K562 (cell line): ENCODE measurements around the gene DNAJC11. TPM values are rescaled to one million over a fixed set of nuclear protein-coding genes. Genes with fewer than 3 reads are reported as not detected.
A peak's percentile ranks its signal among the peaks of the same experiment; 100 is the strongest.

ENCODE experiments used
- BHLHE40 ChIP-seq: IDR thresholded peaks from 2 replicates; pipeline ENCODE4 v1.6.1; 2011; ENCODE audit warnings: low read length, improper control_type of control experiment
- FOXA1 ChIP-seq: fragments of 450-650 bp; IDR thresholded peaks from 2 replicates; pipeline ENCODE4 v1.6.1; 2016; ENCODE audit warnings: mild to moderate bottlenecking, borderline replicate concordance
- GABPB2 ChIP-seq: fragments of 250-450 bp; sonication (Bioruptor Pico); conservative IDR thresholded peaks from 2 replicates; pipeline ENCODE4 v1.5.1; 2021; ENCODE audit warnings: mild to moderate bottlenecking
- HMG20A ChIP-seq: fragments of 450-650 bp; formaldehyde crosslinking; conservative IDR thresholded peaks from 2 replicates; pipeline ENCODE4 v1.4.0; 2020; ENCODE audit warnings: mild to moderate bottlenecking, mixed read lengths
- KLF10 ChIP-seq: fragments of 250-450 bp; sonication (Bioruptor Pico); IDR thresholded peaks from 2 replicates; pipeline ENCODE4 v1.6.1; 2021; ENCODE audit warnings: matching md5 sums
- RFX7 ChIP-seq: fragments of 250-450 bp; sonication (Bioruptor Pico); IDR thresholded peaks from 2 replicates; pipeline ENCODE4 v1.5.1; 2021; ENCODE audit warnings: mild to moderate bottlenecking
- SRF ChIP-seq, 2 experiments: fragments of 250-450, 450-650 bp in 1 of 2; sonication (Bioruptor Pico) in 1 of 2; sonication (generic) in 1 of 2; formaldehyde crosslinking; IDR thresholded peaks; 2 replicates each; pipeline versions ENCODE4 v1.5.0 to v1.5.1; 2020 to 2022; ENCODE audit warnings: mild to moderate bottlenecking in 1 of 2, missing genetic modification reagents in 1 of 2
- U2AF2 ChIP-seq: fragments of 200-400 bp; formaldehyde crosslinking; optimal IDR thresholded peaks from 2 replicates; pipeline ENCODE3; 2017; ENCODE audit warnings: low read depth, mild to moderate bottlenecking, low read length
- ZNF324 ChIP-seq: fragments of 250-450 bp; sonication (Bioruptor Pico); IDR thresholded peaks from 2 replicates; pipeline ENCODE4 v1.4.0; 2020; ENCODE audit warnings: mild to moderate bottlenecking
- ZNF740 ChIP-seq, 3 experiments: fragments of 200-800 bp in 1 of 3; sonication (Bioruptor generic) in 1 of 3; sonication (generic) in 1 of 3; formaldehyde crosslinking in 1 of 3; IDR thresholded peaks; 2 replicates each; pipeline versions ENCODE4 v1.6.1 to v1.8.0; 2016 to 2022; ENCODE audit warnings: mild to moderate bottlenecking in 2 of 3, missing compliant biosample characterization in 2 of 3, missing genetic modification characterization in 2 of 3, missing genetic modification reagents in 1 of 3
- polyA plus RNA-seq, 8 experiments: library from polyadenylated mRNA; depleted of rRNA in 4 of 8; stranded (reverse) in 5 of 8; unstranded in 3 of 8; fragments of >200 nt; fragmentation: Nextera tagmentation in 2 of 8; fragmentation: Illumina TruSeq in 1 of 8; extraction: Ambion mirVana in 2 of 8; extraction: Trizol in 1 of 8; gene quantifications; 2 replicates each; pipeline versions ENCODE4 v1.2.1 to v1.2.3, GENCODE V29; 2011 to 2014; ENCODE audit warnings: inconsistent platforms in 1 of 8, missing spikeins in 1 of 8
- total RNA-seq, 7 experiments: library from RNA; depleted of rRNA in 6 of 7; stranded (reverse); fragments of >200 nt in 6 of 7; fragmentation: Illumina TruSeq in 2 of 7; extraction: Trizol in 2 of 7; gene quantifications; 2 replicates each; pipeline versions ENCODE4 v1.2.1 to v1.2.3, GENCODE V29; 2011 to 2021; ENCODE audit warnings: low replicate concordance in 1 of 7
- TF ChIP-seq, protein P1 (sequence below): fragments of 450-650 bp; IDR thresholded peaks from 2 replicates; pipeline ENCODE4 v1.6.1; 2016; ENCODE audit warnings: low read depth
- TF ChIP-seq, protein P2 (sequence below): fragments of 250-450 bp; sonication (Bioruptor Pico); IDR thresholded peaks from 2 replicates; pipeline ENCODE4 v1.4.0; 2020; ENCODE audit warnings: mild to moderate bottlenecking, moderate library complexity
- TF ChIP-seq, protein P3 (sequence below): fragments of 150-350 bp; IDR thresholded peaks from 2 replicates; pipeline ENCODE4 v1.6.1; 2014; ENCODE audit warnings: low read depth, mild to moderate bottlenecking, low read length, borderline replicate concordance

DNAJC11 gene
- total and polyA plus RNA-seq, 9 of the 15 experiments (the other 6 are each of a cell fraction or from before 2014, with no cell fraction given) = 14.1 to 123 (median 76.6) TPM

DNA sequence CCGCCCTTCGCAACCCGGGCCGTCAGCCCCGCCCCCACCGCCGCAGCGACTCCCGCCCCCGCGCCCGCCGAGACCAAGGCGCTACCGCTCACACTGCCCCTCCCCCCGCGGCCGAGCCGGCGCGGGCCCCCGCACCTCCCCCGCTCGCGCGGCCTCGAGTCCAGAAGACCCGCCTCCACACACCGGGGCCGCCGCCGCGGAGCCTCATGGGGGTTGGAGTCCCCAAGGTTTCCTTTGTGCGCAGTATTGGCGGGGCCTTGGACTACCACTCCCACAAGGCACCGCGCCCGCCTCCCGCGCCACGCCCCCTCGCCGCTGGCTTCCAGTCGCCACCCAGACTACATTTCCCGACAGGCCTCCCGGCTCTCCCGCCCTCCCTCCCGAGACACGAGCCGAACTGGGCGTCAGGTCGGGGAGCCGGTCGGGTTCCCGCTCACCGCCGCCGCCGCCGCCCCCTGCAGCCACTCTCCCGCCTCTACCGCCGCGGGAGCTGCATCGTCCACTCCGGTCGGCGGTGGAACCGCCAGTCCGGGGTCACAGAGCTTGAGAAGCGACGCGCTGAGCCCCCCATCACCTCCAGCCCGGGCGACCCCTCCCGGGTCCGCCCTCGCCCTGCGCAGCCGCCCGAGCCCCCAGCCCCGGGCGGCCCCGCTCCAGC lies 88.1 kb downstream of the DNAJC11 start, which contains the start of gene PHF13 (continued):
- TF ChIP-seq, protein P1, sequence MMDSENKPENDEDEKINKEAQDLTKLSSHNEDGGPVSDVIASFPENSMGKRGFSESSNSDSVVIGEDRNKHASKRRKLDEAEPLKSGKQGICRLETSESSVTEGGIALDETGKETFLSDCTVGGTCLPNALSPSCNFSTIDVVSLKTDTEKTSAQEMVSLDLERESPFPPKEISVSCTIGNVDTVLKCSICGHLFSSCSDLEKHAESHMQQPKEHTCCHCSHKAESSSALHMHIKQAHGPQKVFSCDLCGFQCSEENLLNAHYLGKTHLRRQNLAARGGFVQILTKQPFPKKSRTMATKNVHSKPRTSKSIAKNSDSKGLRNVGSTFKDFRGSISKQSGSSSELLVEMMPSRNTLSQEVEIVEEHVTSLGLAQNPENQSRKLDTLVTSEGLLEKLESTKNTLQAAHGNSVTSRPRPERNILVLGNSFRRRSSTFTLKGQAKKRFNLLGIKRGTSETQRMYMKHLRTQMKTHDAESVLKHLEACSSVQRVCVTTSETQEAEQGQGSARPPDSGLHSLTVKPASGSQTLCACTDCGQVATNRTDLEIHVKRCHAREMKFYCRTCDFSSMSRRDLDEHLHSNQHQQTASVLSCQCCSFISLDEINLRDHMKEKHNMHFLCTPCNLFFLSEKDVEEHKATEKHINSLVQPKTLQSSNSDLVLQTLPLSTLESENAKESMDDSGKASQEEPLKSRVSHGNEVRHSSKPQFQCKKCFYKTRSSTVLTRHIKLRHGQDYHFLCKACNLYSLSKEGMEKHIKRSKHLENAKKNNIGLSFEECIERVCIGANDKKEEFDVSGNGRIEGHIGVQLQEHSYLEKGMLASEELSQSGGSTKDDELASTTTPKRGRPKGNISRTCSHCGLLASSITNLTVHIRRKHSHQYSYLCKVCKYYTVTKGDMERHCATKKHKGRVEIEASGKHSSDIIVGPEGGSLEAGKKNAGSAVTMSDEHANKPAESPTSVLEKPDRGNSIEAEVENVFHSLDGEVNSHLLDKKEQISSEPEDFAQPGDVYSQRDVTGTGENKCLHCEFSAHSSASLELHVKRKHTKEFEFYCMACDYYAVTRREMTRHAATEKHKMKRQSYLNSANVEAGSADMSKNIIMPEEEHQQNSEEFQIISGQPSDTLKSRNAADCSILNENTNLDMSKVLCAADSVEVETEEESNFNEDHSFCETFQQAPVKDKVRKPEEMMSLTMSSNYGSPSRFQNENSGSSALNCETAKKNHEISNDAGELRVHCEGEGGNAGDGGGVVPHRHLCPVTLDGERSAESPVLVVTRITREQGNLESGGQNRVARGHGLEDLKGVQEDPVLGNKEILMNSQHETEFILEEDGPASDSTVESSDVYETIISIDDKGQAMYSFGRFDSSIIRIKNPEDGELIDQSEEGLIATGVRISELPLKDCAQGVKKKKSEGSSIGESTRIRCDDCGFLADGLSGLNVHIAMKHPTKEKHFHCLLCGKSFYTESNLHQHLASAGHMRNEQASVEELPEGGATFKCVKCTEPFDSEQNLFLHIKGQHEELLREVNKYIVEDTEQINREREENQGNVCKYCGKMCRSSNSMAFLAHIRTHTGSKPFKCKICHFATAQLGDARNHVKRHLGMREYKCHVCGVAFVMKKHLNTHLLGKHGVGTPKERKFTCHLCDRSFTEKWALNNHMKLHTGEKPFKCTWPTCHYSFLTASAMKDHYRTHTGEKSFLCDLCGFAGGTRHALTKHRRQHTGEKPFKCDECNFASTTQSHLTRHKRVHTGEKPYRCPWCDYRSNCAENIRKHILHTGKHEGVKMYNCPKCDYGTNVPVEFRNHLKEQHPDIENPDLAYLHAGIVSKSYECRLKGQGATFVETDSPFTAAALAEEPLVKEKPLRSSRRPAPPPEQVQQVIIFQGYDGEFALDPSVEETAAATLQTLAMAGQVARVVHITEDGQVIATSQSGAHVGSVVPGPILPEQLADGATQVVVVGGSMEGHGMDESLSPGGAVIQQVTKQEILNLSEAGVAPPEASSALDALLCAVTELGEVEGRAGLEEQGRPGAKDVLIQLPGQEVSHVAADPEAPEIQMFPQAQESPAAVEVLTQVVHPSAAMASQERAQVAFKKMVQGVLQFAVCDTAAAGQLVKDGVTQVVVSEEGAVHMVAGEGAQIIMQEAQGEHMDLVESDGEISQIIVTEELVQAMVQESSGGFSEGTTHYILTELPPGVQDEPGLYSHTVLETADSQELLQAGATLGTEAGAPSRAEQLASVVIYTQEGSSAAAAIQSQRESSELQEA = no peak
- TF ChIP-seq HMG20A = no peak
- TF ChIP-seq FOXA1 = no peak
- TF ChIP-seq, protein P2, sequence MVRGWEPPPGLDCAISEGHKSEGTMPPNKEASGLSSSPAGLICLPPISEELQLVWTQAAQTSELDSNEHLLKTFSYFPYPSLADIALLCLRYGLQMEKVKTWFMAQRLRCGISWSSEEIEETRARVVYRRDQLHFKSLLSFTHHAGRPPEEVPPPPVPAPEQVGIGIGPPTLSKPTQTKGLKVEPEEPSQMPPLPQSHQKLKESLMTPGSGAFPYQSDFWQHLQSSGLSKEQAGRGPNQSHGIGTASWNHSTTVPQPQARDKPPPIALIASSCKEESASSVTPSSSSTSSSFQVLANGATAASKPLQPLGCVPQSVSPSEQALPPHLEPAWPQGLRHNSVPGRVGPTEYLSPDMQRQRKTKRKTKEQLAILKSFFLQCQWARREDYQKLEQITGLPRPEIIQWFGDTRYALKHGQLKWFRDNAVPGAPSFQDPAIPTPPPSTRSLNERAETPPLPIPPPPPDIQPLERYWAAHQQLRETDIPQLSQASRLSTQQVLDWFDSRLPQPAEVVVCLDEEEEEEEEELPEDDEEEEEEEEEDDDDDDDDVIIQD (CRISPR knock-in tag) = no peak
- no peak for TF ChIP-seq GABPB2 (CRISPR knock-in tag)
- no peak for TF ChIP-seq BHLHE40
- no peak for TF ChIP-seq ZNF740 (CRISPR knock-in tag; IDR thresholded peaks at IDR 0.05)
- TF ChIP-seq ZNF740 (tag; IDR thresholded peaks at IDR 0.05) = peak in 1 of 2 experiments; percentile 17; a peak in 1 of 4 replicates
- TF ChIP-seq KLF10 (CRISPR knock-in tag) = no peak
- TF ChIP-seq, protein P3, sequence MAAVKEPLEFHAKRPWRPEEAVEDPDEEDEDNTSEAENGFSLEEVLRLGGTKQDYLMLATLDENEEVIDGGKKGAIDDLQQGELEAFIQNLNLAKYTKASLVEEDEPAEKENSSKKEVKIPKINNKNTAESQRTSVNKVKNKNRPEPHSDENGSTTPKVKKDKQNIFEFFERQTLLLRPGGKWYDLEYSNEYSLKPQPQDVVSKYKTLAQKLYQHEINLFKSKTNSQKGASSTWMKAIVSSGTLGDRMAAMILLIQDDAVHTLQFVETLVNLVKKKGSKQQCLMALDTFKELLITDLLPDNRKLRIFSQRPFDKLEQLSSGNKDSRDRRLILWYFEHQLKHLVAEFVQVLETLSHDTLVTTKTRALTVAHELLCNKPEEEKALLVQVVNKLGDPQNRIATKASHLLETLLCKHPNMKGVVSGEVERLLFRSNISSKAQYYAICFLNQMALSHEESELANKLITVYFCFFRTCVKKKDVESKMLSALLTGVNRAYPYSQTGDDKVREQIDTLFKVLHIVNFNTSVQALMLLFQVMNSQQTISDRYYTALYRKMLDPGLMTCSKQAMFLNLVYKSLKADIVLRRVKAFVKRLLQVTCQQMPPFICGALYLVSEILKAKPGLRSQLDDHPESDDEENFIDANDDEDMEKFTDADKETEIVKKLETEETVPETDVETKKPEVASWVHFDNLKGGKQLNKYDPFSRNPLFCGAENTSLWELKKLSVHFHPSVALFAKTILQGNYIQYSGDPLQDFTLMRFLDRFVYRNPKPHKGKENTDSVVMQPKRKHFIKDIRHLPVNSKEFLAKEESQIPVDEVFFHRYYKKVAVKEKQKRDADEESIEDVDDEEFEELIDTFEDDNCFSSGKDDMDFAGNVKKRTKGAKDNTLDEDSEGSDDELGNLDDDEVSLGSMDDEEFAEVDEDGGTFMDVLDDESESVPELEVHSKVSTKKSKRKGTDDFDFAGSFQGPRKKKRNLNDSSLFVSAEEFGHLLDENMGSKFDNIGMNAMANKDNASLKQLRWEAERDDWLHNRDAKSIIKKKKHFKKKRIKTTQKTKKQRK = no peak
- no peak for TF ChIP-seq ZNF324
- TF ChIP-seq RFX7 = no peak
- TF ChIP-seq SRF (CRISPR knock-in tag; IDR thresholded peaks at IDR 0.05) = peak in 1 of 2 experiments; percentile 86; a peak in 2 of 4 replicates
- no peak for TF ChIP-seq U2AF2
